ENCODE data around the gene QSOX1.

QSOX1 gene

GRCh38 chr1:180215856-180216625 is 61.4 kb downstream of the QSOX1 start:
- no peak for DNase-seq

GRCh38 chr1:180217006-180217405 is 62.3 kb downstream of the QSOX1 start:
- no peak for DNase-seq

GRCh38 chr1:180218806-180219765 is 64.4 kb downstream of the QSOX1 start:
- DNase-seq: no peak

GRCh38 chr1:180219776-180220175 is 65.1 kb downstream of the QSOX1 start:
- DNase-seq: no peak

GRCh38 chr1:180221462-180221861 is 66.8 kb downstream of the QSOX1 start:
- DNase-seq: no peak

GRCh38 chr1:180224902-180225301 is 70.2 kb downstream of the QSOX1 start:
- no peak for DNase-seq

GRCh38 chr1:180225403-180225802 is 70.7 kb downstream of the QSOX1 start:
- DNase-seq: no peak

- DNase-seq: no peak
Measured at GRCh38 chr1:180227861-180228647, 73.4 kb downstream of the QSOX1 start.

- no peak for DNase-seq
Measured at GRCh38 chr1:180228648-180229482, 74.2 kb downstream of the QSOX1 start.

- no peak for DNase-seq
Measured at GRCh38 chr1:180229483-180230415, 75.1 kb downstream of the QSOX1 start, which contains the start of gene LHX4. Gene LHX4 (plus strand): TSS chr1:180230264. CDS start chr1:180230530, 266 bp downstream.

- no peak for DNase-seq
Measured at GRCh38 chr1:180230416-180230790, 75.7 kb downstream of the QSOX1 start.

GRCh38 chr1:180230791-180231505 is 76.3 kb downstream of the QSOX1 start:
- DNase-seq: no peak

- DNase-seq: no peak
Measured at GRCh38 chr1:180231506-180231921, 76.8 kb downstream of the QSOX1 start.

GRCh38 chr1:180231936-180232335 is 77.3 kb downstream of the QSOX1 start:
- no peak for DNase-seq

- no peak for DNase-seq
Measured at GRCh38 chr1:180232521-180233043, 77.9 kb downstream of the QSOX1 start.

- no peak for DNase-seq
Measured at GRCh38 chr1:180233191-180234011, 78.7 kb downstream of the QSOX1 start.

GRCh38 chr1:180234369-180235076 is 79.9 kb downstream of the QSOX1 start:
- DNase-seq: no peak

GRCh38 chr1:180235077-180235501 is 80.4 kb downstream of the QSOX1 start:
- DNase-seq: no peak

Measured in cerebellar nuclear complex (tissue), 1 donor.